Measurements from ENCODE around the gene ANO1.
A peak's percentile ranks its signal among the peaks of the same experiment; 100 is the strongest.

Gene ANO1

DNA sequence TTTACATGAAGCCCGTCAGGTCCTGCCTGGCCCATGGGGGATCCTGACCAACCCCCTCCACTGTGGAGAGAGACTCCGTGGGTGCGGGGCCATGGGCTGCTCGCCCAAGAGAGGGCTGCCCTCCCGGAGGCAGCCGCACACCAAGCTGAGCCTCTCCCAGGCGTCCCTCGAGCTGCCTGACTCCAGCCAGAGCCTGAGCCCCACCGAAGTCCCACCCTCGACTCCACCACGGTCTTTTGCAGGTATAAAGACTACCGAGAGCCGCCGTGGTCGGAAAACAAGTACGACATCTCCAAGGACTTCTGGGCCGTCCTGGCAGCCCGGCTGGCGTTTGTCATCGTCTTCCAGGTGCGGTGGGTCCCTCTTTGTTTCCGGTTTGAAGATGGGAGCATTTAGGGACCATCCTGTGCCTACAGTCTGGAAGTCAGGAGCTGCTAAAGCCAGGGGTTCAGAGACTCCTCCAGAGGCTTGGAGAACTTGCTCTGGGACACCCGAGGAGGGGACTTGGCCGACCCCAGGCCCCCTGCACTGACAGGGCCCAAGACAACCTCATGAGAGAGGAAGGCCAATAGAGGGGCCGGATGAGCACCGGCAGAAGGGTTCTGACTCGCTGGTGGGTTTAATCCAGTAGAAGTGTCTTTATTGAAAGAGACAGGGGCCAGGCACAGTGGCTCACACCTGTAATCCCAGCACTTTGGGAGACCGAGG, 107.4 kb downstream of the ANO1 start:
- DNase-seq (ENCODE audit: low read depth) = no peak
- H3K4me3 ChIP-seq (ENCODE audit: low read length) = no peak overlapping the region
- TF ChIP-seq, protein P1, sequence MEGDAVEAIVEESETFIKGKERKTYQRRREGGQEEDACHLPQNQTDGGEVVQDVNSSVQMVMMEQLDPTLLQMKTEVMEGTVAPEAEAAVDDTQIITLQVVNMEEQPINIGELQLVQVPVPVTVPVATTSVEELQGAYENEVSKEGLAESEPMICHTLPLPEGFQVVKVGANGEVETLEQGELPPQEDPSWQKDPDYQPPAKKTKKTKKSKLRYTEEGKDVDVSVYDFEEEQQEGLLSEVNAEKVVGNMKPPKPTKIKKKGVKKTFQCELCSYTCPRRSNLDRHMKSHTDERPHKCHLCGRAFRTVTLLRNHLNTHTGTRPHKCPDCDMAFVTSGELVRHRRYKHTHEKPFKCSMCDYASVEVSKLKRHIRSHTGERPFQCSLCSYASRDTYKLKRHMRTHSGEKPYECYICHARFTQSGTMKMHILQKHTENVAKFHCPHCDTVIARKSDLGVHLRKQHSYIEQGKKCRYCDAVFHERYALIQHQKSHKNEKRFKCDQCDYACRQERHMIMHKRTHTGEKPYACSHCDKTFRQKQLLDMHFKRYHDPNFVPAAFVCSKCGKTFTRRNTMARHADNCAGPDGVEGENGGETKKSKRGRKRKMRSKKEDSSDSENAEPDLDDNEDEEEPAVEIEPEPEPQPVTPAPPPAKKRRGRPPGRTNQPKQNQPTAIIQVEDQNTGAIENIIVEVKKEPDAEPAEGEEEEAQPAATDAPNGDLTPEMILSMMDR (conservative IDR thresholded peaks at IDR 0.05; ENCODE audit: low read length) = no peak

DNA sequence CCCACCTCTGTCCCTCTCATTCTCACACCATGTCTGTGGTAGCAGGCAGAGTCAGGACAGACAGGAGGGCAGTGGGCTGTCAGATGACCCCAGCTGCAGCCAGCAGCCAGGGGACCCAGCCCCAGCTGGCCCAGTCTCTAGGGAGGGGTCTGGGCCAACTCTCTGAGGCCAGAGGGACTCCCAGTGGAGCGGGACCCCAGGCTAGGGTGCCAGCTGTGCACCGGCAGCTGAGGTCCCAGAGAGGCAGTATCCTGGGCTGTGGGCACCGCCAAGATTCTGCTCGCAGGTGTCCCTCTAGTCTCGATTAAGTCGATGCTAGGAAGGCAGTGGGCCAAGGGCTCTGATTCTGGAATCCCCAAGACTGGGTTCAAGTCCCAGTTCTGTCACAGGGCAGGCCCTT, 108.3 kb downstream of the ANO1 start:
- no peak for DNase-seq (ENCODE audit: low read depth)
- TF ChIP-seq, protein P1 (conservative IDR thresholded peaks at IDR 0.05; ENCODE audit: low read length) = no peak
- no peak overlapping the region for H3K4me3 ChIP-seq (ENCODE audit: low read length)

DNA sequence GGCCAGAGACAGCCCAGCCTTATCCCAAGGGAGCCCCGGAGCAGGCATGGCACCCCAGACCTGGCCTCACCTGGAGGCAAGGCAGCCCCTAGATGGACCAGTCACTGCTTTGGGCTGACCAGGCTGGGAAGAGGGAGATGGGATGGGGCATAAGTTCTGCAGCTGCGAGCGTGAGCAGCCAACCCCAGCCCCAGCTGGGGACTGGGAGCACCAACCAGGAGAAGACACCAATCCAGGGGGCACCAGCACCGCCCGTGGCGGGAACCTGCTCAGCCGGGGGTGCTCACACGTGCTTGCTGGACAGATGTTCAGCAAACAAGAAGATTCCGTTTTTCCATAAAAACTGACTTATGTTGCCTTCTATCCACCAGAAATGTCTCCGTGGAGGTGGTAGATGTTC, 108.8 kb downstream of the ANO1 start:
- TF ChIP-seq, protein P1 (conservative IDR thresholded peaks at IDR 0.05; ENCODE audit: low read length) = no peak
- DNase-seq (ENCODE audit: low read depth) = no peak
- H3K4me3 ChIP-seq (ENCODE audit: low read length) = no peak overlapping the region

DNA sequence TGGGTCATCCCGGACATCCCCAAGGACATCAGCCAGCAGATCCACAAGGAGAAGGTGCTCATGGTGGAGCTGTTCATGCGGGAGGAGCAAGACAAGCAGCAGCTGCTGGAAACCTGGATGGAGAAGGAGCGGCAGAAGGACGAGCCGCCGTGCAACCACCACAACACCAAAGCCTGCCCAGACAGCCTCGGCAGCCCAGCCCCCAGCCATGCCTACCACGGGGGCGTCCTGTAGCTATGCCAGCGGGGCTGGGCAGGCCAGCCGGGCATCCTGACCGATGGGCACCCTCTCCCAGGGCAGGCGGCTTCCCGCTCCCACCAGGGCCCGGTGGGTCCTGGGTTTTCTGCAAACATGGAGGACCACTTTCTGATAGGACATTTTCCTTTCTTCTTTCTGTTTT, 109.7 kb downstream of the ANO1 start:
- no peak overlapping the region for H3K4me3 ChIP-seq (ENCODE audit: low read length)
- DNase-seq (ENCODE audit: low read depth) = no peak
- TF ChIP-seq, protein P1 (conservative IDR thresholded peaks at IDR 0.05; ENCODE audit: low read length) = no peak

DNA sequence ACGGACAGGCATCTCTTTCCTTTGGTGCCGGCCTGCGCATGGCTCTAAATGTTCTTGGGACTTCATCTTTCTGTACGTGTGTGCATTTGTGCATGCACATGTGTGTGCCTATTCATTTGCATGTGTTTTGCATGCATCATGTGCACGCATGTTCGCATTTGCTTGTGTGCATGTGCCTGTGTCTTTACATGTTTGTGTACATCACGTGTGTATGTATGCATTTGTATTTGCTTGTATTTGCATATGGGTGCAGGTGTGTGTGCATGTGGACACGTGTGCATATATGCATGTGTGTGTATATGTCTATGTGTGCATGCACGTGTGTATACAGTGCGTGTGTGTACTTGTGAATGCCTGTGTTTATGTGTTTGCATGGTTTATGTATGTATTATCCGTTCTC, 111.5 kb downstream of the ANO1 start:
- TF ChIP-seq, protein P1 (conservative IDR thresholded peaks at IDR 0.05; ENCODE audit: low read length) = no peak
- no peak overlapping the region for H3K4me3 ChIP-seq (ENCODE audit: low read length)

DNA sequence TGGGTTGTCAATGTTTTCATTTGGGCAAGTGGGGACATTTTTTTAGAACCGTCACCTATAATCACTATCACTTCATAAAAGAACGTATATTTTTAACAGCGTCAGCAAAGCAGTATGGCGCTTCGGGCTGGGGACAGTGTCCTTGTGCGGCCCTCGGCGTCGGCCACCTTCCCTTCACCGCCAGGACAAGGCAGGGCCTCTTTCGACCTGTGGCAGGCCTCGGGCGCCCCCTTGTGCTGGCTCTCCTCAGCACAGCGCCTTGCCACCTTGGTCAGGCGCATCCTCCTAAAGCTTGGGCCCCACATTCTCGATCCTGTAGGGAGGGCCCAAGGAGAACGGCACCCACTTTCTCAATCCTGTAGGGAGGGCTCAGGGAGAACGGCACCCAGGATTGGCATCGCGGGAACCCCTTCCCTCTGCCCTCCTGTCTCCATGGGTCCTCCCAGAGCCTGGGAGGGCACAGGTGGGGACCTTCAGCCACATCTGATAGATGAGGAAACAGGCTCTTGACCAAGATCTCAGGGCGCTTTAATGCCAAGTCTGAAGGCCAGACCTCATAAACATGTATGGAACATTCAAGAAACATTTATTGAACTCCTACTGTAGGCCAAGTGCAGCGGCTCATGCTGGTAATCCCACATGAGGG, 113.5 kb downstream of the ANO1 start:
- TF ChIP-seq, protein P1 (conservative IDR thresholded peaks at IDR 0.05; ENCODE audit: low read length) = peak; percentile 75
- DNase-seq (ENCODE audit: low read depth) = peak; percentile 44

More for the DNA sequence above, 111.5 kb downstream of the ANO1 start:
- no peak for DNase-seq (ENCODE audit: low read depth)

More for the DNA sequence above, 113.5 kb downstream of the ANO1 start:
- no peak overlapping the region for H3K4me3 ChIP-seq (ENCODE audit: low read length)
